ENCODE data around the gene ADCY4. TPM values are rescaled to one million over a fixed set of nuclear protein-coding genes. Genes with fewer than 3 reads are reported as not detected.
A peak's percentile ranks its signal among the peaks of the same experiment; 100 is the strongest.

ADCY4 gene
- total and polyA plus RNA-seq, 2 of the 13 experiments (the other 11 are each of a cell fraction or from before 2014, with no cell fraction given), result 0.03 TPM; not detected in 1

DNA sequence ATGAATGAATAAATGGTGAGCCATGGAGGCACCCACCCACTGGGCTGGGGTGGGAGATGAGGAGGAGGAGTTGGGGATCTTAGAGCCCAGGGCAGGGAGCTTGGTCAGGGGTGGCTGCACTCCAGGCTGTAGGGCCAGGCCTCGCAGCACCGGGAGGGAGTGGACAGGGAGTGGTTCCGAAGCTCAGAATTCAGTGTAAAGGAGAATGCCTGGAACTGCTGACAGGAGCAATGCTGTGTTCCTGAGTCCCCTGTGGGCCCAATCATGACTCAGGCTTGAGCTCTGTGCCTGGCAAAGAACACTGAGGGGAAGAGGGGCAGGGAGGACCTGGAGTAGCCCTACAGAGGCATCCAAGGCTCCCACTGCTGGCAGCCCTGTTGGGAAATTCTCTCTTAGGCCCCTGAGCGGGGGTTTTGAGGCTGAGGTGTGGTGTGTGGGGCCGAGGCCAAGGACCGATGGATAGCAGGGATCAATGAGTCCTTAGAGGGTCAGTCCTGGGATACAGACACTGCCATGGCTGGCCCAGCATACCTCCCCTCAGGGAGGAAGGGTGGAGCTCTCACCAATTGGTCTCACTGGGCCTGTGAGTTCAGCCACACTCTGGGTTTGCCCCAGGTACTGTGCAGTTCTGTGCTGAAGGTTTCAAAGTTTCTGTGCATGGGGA, 53.9 kb downstream of the ADCY4 start (continued):
- no peak for TF ChIP-seq DMTF1 (CRISPR knock-in tag; IDR thresholded peaks at IDR 0.05)

DNA sequence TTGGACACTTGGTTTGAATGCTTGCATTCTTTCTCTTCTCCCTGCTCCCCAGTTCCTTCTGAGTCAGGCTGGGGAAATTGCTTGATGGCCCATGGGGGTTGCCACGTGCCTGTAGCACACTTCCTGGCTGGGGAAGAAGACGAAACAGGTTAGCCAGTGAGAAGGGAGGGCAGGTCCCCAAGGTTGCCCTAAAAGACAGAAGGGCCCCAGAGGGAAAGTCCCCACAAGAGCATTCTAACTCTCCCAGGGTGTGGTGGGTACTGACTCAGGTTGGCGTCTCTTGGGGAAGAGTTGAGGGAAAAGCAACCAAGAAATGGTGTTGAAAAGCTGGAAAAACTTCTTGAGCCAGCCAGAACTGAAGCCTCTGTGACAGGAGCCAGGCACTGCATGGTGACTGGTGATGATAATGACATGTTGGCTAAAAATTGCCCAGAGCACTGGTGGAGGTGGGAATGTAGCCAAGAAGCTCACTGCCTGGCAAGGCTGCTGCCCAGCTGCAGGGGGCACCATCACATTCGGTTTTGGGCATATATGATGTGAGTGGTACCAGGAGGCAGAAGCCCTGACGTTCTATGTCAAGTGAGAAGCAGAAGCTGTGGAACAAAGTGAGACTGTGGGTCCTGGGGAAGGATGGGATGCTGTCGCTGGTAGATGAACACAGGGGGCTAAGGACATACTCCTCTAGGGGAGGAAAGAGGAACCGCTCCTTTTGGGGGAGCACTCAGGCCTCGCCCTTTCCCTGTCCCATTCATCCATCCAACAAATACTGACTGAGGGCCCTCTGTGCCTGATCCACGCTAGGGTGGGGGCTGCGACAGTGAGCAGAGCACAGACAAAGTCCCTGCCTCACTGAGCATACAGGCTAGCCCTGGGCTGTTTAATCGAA, 55.3 kb downstream of the ADCY4 start:
- no peak overlapping the region for H3K4me3 ChIP-seq (replicated peaks in 1 of 3; ENCODE audit: insufficient read depth in 1 of 3, low read depth in 2 of 3, low read length in 3 of 3)
- in situ Hi-C loops (cut with HindIII; ENCODE audit: extremely low pct_ligation_motif_present, low pct_unique_long_range_greater_than_20kb), result no loop called here
- no peaks in the 10 kb centered on the region for H3K4me1 ChIP-seq (ENCODE audit: insufficient read depth, low read length)
- ChIA-PET CTCF (ENCODE audit: low intra/inter-chr PET ratio, low total read pairs) (no interaction called here), POLR2A (interaction anchor here (0.9 to 4.8 kb wide), 4 partner anchors 9 to 84 kb away, joined by 3 to 27 read pairs (median 3); partner anchors contain the start of genes RABGGTA and TM9SF1)
- H3K9me3 ChIP-seq (ENCODE audit: low read length), result no peaks in the 10 kb centered on the region
- WGBS (ENCODE audit: low lambda C conversion rate), result 82% methylated on average over 11 of the region's 11 CpGs
- DNase-seq (ENCODE audit: low spot score) (no peak), FAIRE-seq (no peak), ATAC-seq (no peak)
- no peak overlapping the region for H3K4me2 ChIP-seq (ENCODE audit: low read depth, low read length)
- H3K9ac ChIP-seq (ENCODE audit: insufficient read depth, low read depth, low read length), result no peak overlapping the region
- no peaks in the 10 kb centered on the region for H3K27me3 ChIP-seq (ENCODE audit: control insufficient read depth in 1 of 2, insufficient read depth in 2 of 2, low read length in 2 of 2)
- no peaks in the 10 kb centered on the region for H3K36me3 ChIP-seq (replicated peaks in 1 of 2; ENCODE audit: control insufficient read depth in 1 of 2, insufficient read depth in 2 of 2, low read length in 2 of 2)
- H3K79me2 ChIP-seq (ENCODE audit: insufficient read depth, low read length), result peaks cover 2% of the 10 kb centered on the region
- no peak overlapping the region for H3K27ac ChIP-seq (ENCODE audit: extremely low read length, insufficient read depth, low read length)
- H4K20me1 ChIP-seq (ENCODE audit: insufficient read depth, low read length), result no peaks in the 10 kb centered on the region
- intact Hi-C loops (cut with micrococcal nuclease; ENCODE audit: unreplicated experiment), result no loop called here
- BruUV-seq (replicated peaks), result no TSS peak
- H2AFZ ChIP-seq (ENCODE audit: low read length), result no peak overlapping the region
- TF ChIP-seq ESRRA (CRISPR knock-in tag; IDR thresholded peaks at IDR 0.05; ENCODE audit: low read depth), result no peak
- no peak for TF ChIP-seq SOX13 (IDR thresholded peaks at IDR 0.05)
- TF ChIP-seq SOX13 (CRISPR knock-in tag; conservative IDR thresholded peaks at IDR 0.05 in 1 of 2, IDR thresholded peaks at IDR 0.05 in 1 of 2), result no peak
- TF ChIP-seq HIVEP1 (CRISPR knock-in tag; IDR thresholded peaks at IDR 0.05), result 0 out of 2 replicates have a peak, but pooled peaks have one; percentile 47
- TF ChIP-seq AGO2 (optimal IDR thresholded peaks at IDR 0.05; ENCODE audit: low read depth, low read length), result no peak
- peak; percentile 58; the same call in 1 of the 2 replicates for TF ChIP-seq RFX5 (IDR thresholded peaks at IDR 0.05; ENCODE audit: low read depth, low read length)
- TF ChIP-seq FOSL2 (CRISPR knock-in tag; IDR thresholded peaks at IDR 0.05), result no peak
- TF ChIP-seq TRIM24 (CRISPR knock-in tag; IDR thresholded peaks at IDR 0.05), result no peak
- TF ChIP-seq TGIF2 (CRISPR knock-in tag; IDR thresholded peaks at IDR 0.05), result no peak
- TF ChIP-seq KLF15 (CRISPR knock-in tag; IDR thresholded peaks at IDR 0.05; ENCODE audit: borderline replicate concordance), result 0 out of 2 replicates have a peak, but pooled peaks have one; percentile 27
- 0 out of 2 replicates have a peak, but pooled peaks have one; percentile 8 for TF ChIP-seq ARID4A (CRISPR knock-in tag; IDR thresholded peaks at IDR 0.05; ENCODE audit: borderline replicate concordance)
- no peak for TF ChIP-seq MIER3 (CRISPR knock-in tag; IDR thresholded peaks at IDR 0.05; ENCODE audit: borderline replicate concordance)
- TF ChIP-seq KDM1A (CRISPR knock-in tag; IDR thresholded peaks at IDR 0.05), result no peak
- TF ChIP-seq POLR2A (IDR thresholded peaks at IDR 0.05; ENCODE audit: insufficient read depth in 1 of 2, low read depth in 2 of 2, low read length in 2 of 2), result 0 out of 4 replicates have a peak, but pooled peaks of 1 of the 2 experiments have one; percentile 10

Data from HepG2 (cell line).